CD4-positive, alpha-beta T cell treated with Interleukin-10 for 1 hour (primary cell): ENCODE results near the gene MMP11.

Source experiments
- DNase-seq: peaks from one replicate; pipeline ENCODE4 v3.0.0-alpha.2; 2020

MMP11 gene

DNA sequence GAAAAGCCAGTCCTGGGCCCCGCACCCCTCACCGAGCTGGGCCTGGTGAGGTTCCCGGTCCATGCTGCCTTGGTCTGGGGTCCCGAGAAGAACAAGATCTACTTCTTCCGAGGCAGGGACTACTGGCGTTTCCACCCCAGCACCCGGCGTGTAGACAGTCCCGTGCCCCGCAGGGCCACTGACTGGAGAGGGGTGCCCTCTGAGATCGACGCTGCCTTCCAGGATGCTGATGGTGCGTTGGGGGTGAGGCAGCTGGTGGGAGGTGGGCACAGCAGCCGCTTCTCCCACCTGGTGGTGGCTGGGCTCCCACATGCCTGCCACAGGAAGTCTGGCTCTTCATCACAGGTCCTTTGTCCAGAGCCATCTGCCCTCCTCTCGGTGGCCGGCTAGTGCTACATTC lies 9.6 kb downstream of the MMP11 start:
- DNase-seq = no peak

- no peak for DNase-seq
Measured at GRCh38 chr22:23782703-23783102, 10.1 kb downstream of the MMP11 start.

DNA sequence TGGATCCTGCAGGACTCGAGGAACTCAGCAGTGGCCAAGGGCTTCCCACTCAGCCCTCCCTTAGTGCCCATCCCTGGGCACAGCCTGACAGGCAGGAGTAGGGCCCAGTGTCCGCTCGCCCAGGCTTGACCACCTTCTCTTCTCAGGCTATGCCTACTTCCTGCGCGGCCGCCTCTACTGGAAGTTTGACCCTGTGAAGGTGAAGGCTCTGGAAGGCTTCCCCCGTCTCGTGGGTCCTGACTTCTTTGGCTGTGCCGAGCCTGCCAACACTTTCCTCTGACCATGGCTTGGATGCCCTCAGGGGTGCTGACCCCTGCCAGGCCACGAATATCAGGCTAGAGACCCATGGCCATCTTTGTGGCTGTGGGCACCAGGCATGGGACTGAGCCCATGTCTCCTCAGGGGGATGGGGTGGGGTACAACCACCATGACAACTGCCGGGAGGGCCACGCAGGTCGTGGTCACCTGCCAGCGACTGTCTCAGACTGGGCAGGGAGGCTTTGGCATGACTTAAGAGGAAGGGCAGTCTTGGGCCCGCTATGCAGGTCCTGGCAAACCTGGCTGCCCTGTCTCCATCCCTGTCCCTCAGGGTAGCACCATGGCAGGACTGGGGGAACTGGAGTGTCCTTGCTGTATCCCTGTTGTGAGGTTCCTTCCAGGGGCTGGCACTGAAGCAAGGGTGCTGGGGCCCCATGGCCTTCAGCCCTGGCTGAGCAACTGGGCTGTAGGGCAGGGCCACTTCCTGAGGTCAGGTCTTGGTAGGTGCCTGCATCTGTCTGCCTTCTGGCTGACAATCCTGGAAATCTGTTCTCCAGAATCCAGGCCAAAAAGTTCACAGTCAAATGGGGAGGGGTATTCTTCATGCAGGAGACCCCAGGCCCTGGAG lies 10.9 kb downstream of the MMP11 start:
- no peak for DNase-seq

DNA sequence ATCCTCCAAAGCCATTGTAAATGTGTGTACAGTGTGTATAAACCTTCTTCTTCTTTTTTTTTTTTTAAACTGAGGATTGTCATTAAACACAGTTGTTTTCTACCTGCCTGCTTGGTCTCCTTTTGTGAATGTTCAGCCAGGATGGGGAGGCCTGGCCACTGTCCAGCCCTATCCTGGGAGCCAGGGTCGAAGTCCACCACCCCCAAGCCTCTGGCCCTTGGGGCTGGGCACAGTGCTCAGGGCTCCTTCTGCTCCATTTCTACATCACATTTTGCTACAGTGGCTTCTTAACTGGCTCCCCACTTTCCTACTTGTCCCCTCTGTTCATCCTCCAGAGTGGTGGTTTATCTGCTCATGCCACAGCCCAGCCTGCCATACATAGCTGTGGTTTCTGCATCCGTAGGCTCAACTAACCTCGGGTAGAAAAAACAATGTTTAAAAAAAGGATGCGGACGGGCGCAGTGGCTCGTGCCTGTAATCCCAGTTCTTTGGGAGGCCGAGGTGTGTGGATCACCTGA lies 11.6 kb downstream of the MMP11 start:
- DNase-seq = peak; percentile 17

GRCh38 chr22:23786261-23786710 lies 13.6 kb downstream of the MMP11 start:
- no peak for DNase-seq

DNA sequence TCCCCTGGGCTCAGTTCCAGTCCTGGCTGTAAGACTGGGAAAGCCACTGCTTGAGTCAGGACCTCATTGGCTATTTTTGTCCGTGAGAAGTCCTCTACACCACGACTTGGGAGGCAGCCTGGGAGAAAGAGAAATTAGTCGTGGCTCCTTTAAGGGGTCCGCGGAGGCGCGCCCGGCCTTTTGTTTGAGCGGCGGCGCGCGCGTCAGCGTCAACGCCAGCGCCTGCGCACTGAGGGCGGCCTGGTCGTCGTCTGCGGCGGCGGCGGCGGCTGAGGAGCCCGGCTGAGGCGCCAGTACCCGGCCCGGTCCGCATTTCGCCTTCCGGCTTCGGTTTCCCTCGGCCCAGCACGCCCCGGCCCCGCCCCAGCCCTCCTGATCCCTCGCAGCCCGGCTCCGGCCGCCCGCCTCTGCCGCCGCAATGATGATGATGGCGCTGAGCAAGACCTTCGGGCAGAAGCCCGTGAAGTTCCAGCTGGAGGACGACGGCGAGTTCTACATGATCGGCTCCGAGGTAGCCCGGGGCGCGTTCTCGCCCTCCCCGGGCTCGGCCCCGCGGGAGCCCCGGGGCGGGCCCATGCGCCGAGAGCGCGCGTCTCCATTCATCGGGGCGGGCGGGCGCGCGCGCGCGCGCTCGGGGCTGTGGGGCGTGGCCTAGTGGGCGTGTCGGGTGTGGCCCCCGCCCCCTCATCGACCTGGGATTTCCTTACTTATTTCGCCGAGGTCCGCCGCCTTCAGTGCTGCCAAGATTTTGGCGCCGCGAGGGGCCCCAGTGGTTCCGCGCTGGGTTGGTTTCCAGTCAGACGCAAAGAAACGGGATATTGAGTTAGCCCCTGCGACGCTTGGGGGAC lies 14.3 kb downstream of the MMP11 start, which contains the start of gene SMARCB1:
TSS of gene SMARCB1 (plus strand) at position 215 of the 848 bp plus-strand sequence. CDS start at position 419, 204 bp downstream.
- DNase-seq = peak; percentile 93

DNA sequence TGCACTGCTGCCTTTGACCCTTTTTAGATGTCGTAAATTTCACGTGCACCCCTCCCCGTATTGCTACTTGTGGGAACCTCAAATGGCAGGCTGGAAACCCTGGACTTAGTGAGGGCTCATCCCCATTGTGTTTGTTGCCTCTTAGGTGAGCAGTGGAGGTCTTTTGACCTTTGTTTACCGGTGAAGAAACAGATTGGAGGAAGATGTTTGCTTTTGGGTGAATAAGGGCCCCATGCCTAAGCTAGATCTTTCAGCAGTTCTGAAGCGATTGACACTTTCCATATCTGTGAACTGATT lies 14.9 kb downstream of the MMP11 start:
- no peak for DNase-seq

DNA sequence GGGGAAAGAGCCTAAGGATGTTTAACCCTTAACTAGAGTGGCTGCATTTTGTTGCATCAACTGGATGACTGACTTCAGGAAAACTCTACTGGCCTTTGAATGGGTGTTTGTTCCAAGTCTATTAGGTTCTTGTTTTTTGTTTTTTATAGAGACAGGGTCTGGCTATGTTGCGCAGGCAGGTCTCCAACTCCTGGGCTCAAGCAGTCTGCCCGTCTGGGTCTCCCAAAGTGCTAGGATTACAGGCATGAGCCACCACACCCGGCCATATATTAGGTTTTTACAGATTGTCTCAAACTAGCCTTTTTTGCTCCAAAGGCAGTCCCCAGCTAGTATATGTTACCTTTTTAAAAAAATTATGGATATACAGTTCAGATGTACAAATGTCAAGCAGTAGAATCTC lies 15.3 kb downstream of the MMP11 start:
- no peak for DNase-seq

DNA sequence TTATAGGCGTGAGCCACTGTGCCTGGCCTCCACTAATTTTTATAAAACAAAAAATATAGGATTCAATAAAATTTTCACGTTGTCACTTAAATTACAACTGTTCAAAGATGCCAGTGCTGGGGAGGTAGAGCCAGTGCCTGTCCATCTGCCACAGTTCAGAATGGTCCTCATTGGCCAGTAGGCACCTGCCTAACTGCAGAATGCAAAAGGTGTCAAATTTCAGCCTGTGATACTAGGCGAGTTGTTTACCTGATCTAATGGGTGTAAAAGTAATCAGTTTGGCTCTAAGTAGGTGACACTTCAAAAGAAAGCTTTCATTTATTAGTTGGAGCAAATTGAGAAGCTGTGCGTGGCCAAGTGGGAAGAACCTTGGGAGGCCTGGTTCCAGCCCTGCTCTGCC lies 16.5 kb downstream of the MMP11 start:
- no peak for DNase-seq

- DNase-seq = no peak
Measured at GRCh38 chr22:23789638-23790037, 17.0 kb downstream of the MMP11 start.

- no peak for DNase-seq
Measured at GRCh38 chr22:23790819-23791737, 18.4 kb downstream of the MMP11 start.

- no peak for DNase-seq
Measured at GRCh38 chr22:23791738-23792645, 19.3 kb downstream of the MMP11 start.

- no peak for DNase-seq
Measured at GRCh38 chr22:23793326-23793725, 20.7 kb downstream of the MMP11 start.

DNA sequence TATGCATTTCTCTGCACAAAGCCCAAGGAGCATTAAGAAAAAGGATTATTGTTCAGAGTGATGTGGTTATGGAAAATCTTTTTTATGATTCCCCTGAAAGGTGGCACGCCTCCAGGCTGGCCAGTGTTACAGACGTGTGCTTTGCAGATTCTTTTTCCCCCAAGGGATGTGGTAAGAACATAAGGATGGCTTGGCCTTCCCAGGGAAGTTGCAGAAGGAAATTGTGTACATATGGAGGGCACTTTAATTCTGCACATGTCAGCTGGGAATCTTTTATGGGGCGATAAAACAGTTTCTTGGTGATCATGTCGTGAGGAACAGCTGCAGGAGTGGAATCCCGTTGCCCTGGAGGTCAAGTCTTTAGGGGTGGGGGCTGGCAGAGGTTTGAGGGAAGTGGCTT lies 23.8 kb downstream of the MMP11 start:
- no peak for DNase-seq

DNA sequence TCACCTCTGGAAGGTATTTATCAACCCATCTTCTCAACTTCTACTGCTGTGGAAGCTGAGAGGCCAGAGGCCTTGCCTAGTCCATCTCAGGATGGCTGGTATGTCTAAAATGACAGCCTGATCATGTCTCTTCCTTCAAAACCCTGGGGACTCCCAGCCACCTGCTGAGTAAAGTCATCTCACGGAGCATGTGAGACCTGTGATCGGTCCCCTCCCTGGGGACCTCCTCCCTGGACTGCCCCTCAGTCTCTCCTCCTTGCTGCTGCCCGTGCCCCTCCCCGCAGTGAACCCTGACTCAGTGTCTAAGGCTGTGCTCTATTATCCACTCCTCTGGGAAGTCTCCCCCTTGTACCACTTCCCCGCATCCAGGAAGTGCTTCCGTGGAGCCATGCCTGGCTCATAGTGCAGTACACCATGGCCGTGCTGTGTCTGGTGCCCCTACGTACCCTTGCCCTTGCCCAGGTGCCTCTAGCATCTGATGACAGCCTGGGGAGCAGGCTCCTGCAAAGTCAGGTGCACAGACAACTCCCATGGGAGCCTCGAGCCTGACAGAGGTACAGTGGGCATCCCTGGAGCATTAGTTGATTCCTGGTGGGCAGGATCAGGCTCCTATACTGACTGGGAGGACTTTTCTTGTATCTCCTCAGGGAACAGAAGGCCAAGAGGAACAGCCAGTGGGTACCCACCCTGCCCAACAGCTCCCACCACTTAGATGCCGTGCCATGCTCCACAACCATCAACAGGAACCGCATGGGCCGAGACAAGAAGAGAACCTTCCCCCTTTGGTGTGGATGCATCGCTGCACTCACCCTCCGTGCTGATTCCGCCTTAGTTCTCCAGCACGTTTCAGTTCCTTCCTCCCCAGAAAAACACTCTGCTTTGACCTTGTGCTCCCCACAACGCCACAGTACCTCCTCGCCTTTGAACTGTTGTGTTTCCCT lies 27.9 kb downstream of the MMP11 start:
- no peak for DNase-seq

DNA sequence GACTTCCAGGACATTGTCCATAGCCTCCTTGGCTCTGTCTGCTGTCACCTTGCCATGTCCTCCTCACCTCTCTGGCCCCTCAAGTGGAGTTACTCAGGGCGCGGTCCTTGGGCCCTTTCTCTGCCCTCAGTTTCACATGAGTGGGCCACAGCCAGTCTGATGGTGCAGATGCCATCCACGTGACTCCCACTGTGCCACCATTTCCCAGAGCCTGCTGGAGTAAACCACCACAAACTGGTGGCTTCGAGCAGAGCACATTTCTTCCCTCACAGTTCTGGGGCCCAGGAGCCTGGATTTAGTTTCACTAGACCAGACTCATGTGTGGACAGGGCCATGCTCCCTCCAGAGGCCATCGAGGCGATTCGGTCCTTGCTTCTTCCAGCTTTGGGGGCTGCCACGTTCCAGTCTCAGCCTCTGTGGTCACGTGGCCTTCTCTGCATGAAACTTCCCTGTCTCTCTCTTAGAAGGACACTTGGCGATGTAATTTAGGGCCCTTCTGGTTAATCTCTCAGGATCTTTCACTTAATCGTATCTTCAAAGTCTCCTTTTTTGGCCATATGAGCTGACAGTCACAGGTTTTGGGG lies 28.7 kb downstream of the MMP11 start:
- no peak for DNase-seq

GRCh38 chr22:23801886-23802377 lies 29.3 kb downstream of the MMP11 start:
- DNase-seq = no peak

DNA sequence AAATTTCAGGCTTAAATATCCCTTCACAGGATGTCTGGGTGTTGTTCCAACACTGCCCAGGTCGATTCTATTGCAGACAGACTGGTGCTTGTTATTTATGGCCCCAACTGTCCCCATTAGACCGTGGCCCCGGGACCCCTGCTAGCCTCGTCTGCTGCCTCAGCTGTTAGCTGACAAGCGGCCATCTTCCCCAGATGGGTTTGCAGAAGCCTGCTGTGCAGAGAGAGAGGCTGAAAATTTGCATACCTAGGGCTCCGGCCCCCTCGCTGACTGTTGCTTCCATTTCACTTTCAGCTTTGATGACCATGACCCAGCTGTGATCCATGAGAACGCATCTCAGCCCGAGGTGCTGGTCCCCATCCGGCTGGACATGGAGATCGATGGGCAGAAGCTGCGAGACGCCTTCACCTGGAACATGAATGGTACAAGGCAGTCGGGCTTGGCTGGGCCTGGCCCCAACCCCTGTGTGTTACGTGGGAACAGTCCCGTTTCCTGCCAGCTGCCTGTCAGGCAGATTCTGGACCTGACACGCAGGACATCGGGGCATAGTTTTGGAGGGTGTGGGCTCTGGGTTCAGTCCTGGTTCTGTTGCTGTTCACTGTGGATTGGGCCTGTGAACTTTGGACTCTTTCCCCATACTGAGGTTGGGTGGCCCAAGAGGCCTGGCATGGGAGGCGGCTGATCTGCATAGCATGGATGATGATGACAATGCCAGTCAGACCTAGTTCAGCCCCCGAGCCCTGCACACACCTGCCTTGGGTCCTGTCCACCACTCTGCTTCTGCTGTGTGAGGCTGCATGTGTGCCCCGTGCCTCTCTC lies 30.6 kb downstream of the MMP11 start:
- DNase-seq = no peak

- no peak for DNase-seq
Measured at GRCh38 chr22:23804781-23805291, 32.2 kb downstream of the MMP11 start.
